NCI-H524 treated with DMSO at 0.1 percent for 48 hours (cell line): ENCODE measurements around the gene FLNB.
"Not testable (repeated sequence)": the region's sequence is repeated elsewhere in the genome, so short reads cannot be mapped to it uniquely, and the experiment has no call there.

ENCODE experiments used
- DNase-seq: peaks from one replicate; lab custom pipeline; 2025; lab: John Stamatoyannopoulos, UW

Gene FLNB

GRCh38 chr3:57980416-57980815 is 27.8 kb upstream of the FLNB start:
- no peak for DNase-seq

GRCh38 chr3:57981483-57982087 is 26.6 kb upstream of the FLNB start:
- DNase-seq: no peak

- DNase-seq: no peak
Observed at GRCh38 chr3:57982561-57983243, 25.5 kb upstream of the FLNB start.

- peak; percentile 88 for DNase-seq
Observed at GRCh38 chr3:57983734-57984518, 24.3 kb upstream of the FLNB start.

GRCh38 chr3:57985176-57985983 is 22.8 kb upstream of the FLNB start:
- DNase-seq: no peak

GRCh38 chr3:57985984-57986246 is 22.3 kb upstream of the FLNB start:
- no peak for DNase-seq

- no peak for DNase-seq
Observed at GRCh38 chr3:57986261-57986660, 22.0 kb upstream of the FLNB start.

GRCh38 chr3:57989198-57989597 is 19.0 kb upstream of the FLNB start:
- not testable (repeated sequence) for DNase-seq

GRCh38 chr3:57989646-57990045 is 18.6 kb upstream of the FLNB start:
- DNase-seq: no peak

- no peak for DNase-seq
Observed at GRCh38 chr3:57992452-57993213, 15.6 kb upstream of the FLNB start.

- no peak for DNase-seq
Observed at GRCh38 chr3:57998366-57999283, 9.6 kb upstream of the FLNB start.

GRCh38 chr3:57999417-58000115 is 8.7 kb upstream of the FLNB start:
- no peak for DNase-seq

- no peak for DNase-seq
Observed at GRCh38 chr3:58000306-58001085, 7.7 kb upstream of the FLNB start.

- DNase-seq: no peak
Observed at GRCh38 chr3:58001086-58001467, 7.1 kb upstream of the FLNB start.

- DNase-seq: no peak
Observed at GRCh38 chr3:58001979-58002378, 6.2 kb upstream of the FLNB start.

- DNase-seq: no peak
Observed at GRCh38 chr3:58003093-58003492, 5.1 kb upstream of the FLNB start.

GRCh38 chr3:58004973-58005372 is 3.2 kb upstream of the FLNB start:
- no peak for DNase-seq

GRCh38 chr3:58005669-58006068 is 2.6 kb upstream of the FLNB start:
- no peak for DNase-seq

- peak; percentile 96 for DNase-seq
Observed at GRCh38 chr3:58006661-58007060, 1.6 kb upstream of the FLNB start.
